ENCODE results near the gene DDX21.
"Not testable (repeated sequence)": the region's sequence is repeated elsewhere in the genome, so short reads cannot be mapped to it uniquely, and the experiment has no call there.

DDX21 gene

DNA sequence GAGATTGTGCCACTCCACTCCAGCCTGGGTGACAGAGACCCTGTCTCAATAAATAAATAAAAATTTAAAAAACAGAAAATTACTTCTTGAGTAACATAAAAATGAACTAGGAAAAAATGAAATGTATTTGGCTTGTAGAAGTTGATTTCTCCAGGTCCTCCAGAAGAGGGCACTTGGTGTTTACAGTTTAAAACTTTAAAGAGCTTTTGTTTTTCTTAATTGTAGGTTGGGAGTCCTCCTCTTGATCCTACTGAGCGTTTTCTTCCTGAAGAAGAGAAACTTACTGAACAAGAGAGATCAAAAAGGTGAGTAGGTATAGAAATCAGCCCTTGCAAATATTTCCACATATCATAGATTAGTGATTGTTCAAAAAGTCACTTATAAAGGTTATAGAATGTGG, 48.9 kb downstream of the DDX21 start:
- in situ Hi-C loops (cut with MboI; ENCODE audit: low sequenced_read_pairs) = no loop called here
- Histone ChIP-seq H3K4me3 (no peak overlapping the region), H3K27me3 (ENCODE audit: low read depth) (no peaks in the 10 kb centered on the region), H3K36me3 (replicated peaks) (peaks cover 19% of the 10 kb centered on the region), H3K4me1 (no peaks in the 10 kb centered on the region), H3K9me3 (no peaks in the 10 kb centered on the region)
- no peak for DNase-seq (ENCODE audit: low spot score in 2 of 2)

DNA sequence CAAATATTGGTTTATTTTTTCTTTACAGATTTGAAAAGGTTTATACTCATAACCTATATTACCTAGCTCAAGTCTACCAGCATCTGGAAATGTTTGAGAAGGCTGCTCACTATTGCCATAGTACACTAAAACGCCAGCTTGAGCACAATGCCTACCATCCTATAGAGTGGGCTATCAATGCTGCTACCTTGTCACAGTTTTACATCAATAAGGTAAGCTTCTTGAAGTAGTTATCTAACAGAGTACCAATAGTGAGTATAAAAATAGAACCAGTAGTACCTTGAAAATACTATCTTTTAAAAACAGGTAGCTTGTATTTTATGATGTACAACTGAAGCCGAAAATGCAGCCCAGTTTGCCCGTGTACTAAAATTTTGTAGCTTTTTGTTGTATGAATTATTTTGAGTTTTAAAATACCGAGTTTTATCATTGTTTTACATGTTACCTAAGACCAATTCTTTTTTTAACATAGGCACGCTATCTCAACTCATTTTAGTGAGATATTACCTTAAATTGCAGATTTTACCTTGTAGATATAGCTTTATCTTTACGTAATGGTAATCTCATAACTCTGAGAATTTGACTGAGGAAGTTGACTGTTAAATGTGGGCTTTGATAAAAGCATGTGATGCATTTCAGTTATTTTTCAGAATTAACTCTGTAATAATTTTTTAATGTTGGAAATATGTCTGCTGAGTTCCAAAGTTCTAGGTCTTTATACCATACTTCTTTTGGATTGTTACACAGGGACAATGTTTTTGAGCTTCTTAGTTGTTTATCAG, 49.9 kb downstream of the DDX21 start:
- no peak overlapping the region for H3K4me3 ChIP-seq
- no peaks in the 10 kb centered on the region for H3K4me1 ChIP-seq
- peaks cover 22% of the 10 kb centered on the region for H3K36me3 ChIP-seq (replicated peaks)
- no peaks in the 10 kb centered on the region for H3K27me3 ChIP-seq (ENCODE audit: low read depth)
- no peak for DNase-seq (ENCODE audit: low spot score in 2 of 2)
- in situ Hi-C loops (cut with MboI; ENCODE audit: low sequenced_read_pairs) = no loop called here
- no peaks in the 10 kb centered on the region for H3K9me3 ChIP-seq

DNA sequence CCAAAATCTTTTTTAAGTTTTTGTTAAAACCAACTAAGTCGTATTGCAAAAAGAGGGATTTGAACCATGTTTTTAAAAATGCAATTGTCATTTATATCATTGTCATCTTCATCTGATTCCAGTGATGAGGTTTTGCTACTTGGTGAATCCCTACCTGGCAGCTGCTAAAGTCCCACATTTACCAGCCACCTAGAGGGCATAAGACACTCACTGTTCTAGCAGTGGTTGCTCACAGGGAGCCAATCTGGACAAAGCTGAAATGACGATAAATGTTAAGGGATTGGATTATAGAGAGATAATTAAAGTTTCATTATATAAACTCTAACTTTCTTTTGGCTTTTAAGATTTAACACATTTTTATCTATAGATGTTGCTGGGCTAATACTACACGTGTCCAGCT, 51.3 kb downstream of the DDX21 start:
- no peaks in the 10 kb centered on the region for H3K4me1 ChIP-seq
- in situ Hi-C loops (cut with MboI; ENCODE audit: low sequenced_read_pairs) = no loop called here
- no peaks in the 10 kb centered on the region for H3K9me3 ChIP-seq
- H3K27me3 ChIP-seq (ENCODE audit: low read depth) = no peaks in the 10 kb centered on the region
- peaks cover 17% of the 10 kb centered on the region for H3K36me3 ChIP-seq (replicated peaks)
- H3K4me3 ChIP-seq = no peak overlapping the region
- no peak for DNase-seq (ENCODE audit: low spot score in 2 of 2)

DNA sequence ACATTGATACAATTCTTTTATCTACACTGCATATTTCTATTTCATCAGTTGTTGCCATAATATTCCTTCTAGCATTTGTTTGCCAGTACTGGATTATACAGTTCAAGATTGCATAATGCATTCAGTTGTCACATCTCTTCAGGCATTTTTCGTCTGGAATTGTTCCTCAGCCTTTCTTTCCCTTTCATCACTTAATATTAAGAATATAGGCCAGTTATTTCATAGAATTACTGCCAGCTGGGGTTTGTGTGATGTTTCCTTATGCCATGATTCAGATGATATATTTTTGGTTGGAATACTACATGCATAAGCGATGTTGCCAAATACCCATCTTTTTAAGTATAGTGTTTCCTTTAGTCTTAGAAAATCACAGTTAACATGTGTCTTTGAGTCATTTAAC, 53.4 kb downstream of the DDX21 start:
- no peak for DNase-seq (ENCODE audit: low spot score in 2 of 2)
- Histone ChIP-seq H3K9me3 (no peaks in the 10 kb centered on the region), H3K4me3 (no peak overlapping the region), H3K4me1 (no peaks in the 10 kb centered on the region), H3K27me3 (ENCODE audit: low read depth) (no peaks in the 10 kb centered on the region), H3K36me3 (replicated peaks) (peaks cover 21% of the 10 kb centered on the region)
- in situ Hi-C loops (cut with MboI; ENCODE audit: low sequenced_read_pairs) = no loop called here

DNA sequence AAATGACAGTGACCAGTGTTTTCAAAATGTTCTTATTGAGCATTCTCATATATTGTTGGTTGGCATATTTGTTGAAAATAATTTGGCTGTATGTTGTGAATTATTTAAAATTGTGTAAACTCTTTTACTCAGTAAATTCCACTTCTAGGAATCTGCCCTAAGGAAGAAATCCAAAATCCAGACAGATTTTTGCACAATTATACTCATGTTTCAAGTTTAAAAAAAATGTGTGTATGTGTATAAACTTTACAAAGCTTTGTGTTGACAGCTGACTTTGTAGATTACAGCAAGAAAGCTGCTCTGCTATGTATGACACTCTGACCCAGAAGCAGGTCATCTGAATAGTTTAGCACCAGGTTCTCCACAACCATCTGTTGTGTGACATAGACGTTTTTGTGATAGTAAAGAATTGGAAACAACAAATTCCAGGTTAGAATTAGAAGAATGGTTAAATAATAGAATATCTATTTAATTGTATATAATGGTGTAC, 54.2 kb downstream of the DDX21 start:
- no peak overlapping the region for H3K4me3 ChIP-seq
- no peaks in the 10 kb centered on the region for H3K27me3 ChIP-seq (ENCODE audit: low read depth)
- H3K9me3 ChIP-seq = no peaks in the 10 kb centered on the region
- no peaks in the 10 kb centered on the region for H3K4me1 ChIP-seq
- DNase-seq (ENCODE audit: low spot score in 2 of 2) = no peak
- H3K36me3 ChIP-seq (replicated peaks) = peaks cover 18% of the 10 kb centered on the region
- in situ Hi-C loops (cut with MboI; ENCODE audit: low sequenced_read_pairs) = no loop called here

DNA sequence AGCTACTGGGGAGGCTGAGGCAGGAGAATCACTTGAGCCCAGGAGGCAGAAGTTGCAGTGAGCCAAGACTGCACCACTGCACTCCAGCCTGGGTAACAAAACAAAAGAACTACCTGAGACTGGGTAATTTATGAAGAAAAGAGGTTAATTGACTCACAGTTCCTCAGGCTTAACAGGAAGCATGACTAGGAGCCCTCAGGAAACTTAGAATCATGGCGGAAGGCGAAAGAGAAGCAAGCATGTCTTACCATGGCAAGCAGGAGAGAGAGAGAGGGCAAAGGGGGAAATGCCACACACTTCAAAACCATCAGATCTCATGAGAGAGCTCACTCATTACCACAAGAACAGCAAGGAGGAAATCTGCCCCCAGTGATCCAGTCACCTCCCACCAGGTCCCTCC, 56.8 kb downstream of the DDX21 start:
- H3K4me3 ChIP-seq; in situ Hi-C loops (cut with MboI; ENCODE audit: low sequenced_read_pairs); DNase-seq (ENCODE audit: low spot score in 2 of 2); H3K9me3 ChIP-seq; H3K4me1 ChIP-seq; H3K27me3 ChIP-seq (ENCODE audit: low read depth): not testable (repeated sequence)
- peaks cover 17% of the 10 kb centered on the region for H3K36me3 ChIP-seq (replicated peaks)

DNA sequence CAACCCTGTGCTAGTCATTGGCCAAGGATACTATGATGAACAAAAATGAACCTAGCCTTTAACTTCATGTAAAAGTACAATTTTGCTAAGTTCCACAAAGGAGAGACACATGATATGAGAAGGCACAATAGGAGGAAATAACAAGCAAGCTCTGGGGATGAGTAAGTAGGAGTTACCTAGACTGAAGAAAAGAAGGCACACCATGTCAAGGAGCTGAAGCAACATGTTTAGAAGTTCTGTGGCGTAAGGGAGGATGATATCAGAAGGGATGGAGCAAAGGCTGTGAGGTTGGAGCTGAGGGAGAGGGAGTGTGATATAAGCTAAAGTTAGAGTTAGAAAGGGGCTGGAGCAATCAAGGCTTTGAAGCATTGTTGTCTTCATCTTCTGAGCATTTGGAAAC, 58.2 kb downstream of the DDX21 start:
- in situ Hi-C loops (cut with MboI; ENCODE audit: low sequenced_read_pairs) = no loop called here
- Histone ChIP-seq H3K9me3 (no peaks in the 10 kb centered on the region), H3K4me1 (no peaks in the 10 kb centered on the region), H3K4me3 (no peak overlapping the region), H3K36me3 (replicated peaks) (peaks cover 14% of the 10 kb centered on the region), H3K27me3 (ENCODE audit: low read depth) (no peaks in the 10 kb centered on the region)
- DNase-seq (ENCODE audit: low spot score in 2 of 2) = no peak

DNA sequence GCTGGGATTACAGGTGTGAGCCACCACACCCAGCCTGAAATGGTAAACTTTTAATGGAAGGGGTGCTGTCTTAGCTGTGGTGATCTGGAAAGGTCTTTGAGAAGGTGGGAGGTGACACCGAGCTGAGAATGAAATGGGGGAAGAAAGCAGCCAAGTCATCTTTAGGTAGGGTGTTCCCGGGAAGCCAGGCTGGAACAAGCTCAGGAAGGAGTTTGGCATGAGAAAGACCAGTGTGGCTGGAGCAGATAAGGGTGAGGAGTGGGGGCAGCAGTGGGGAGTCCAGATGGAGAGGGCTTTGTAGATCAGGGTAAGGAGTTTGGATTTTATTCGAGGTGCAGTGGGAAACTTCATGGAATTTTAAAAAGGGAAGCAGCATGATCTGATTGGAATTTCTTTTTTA, 62.6 kb downstream of the DDX21 start:
- in situ Hi-C loops (cut with MboI; ENCODE audit: low sequenced_read_pairs) = no loop called here
- no peak overlapping the region for H3K4me3 ChIP-seq
- H3K4me1 ChIP-seq = no peaks in the 10 kb centered on the region
- no peaks in the 10 kb centered on the region for H3K27me3 ChIP-seq (ENCODE audit: low read depth)
- DNase-seq (ENCODE audit: low spot score in 2 of 2) = no peak
- peaks cover 6% of the 10 kb centered on the region for H3K36me3 ChIP-seq (replicated peaks)
- H3K9me3 ChIP-seq = no peaks in the 10 kb centered on the region

DNA sequence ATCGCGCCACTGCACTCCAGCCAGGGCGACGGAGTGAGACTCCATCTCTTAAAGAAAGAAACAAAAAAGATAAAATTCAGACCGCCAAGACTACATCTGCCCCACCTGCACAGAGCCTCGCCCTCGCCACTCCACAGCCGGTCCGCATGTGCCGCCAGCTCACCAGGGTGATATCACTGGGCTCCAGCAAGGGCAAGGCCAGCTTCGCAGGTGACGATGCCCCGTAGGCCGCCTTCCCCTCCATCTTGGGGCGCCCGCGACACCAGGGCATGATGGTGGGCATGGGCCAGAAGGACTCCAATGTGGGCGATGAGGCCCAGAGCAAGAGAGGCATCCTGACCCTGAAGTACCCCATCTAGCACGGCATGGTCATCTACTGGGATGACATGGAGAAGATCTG, 66.6 kb downstream of the DDX21 start:
- DNase-seq (ENCODE audit: low spot score in 2 of 2) = no peak

DNA sequence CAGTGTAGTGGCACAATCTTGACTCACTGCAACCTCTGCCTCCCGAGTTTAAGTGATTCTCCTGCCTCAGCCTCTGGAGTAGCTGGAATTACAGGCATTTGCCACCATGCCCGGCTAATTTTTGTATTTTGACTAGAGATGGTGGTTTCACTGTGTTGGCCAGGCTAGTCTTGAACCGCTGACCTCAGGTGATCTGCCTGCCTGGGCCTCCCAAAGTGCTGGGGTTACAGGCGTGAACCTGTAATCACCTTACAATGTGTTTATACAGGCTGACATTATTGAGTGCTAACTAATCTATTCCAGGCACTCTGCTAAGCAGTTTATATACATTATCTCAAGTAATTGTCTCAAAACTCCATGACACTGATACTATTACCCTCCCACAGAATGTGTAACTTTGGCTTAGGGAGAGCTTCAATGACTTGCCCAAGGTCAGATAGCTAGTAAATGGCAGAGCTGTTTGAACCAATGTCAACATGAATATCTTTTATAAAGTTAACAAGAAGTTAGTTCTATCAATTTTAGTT, 69.5 kb downstream of the DDX21 start:
- no peak for DNase-seq (ENCODE audit: low spot score in 2 of 2)
- no peaks in the 10 kb centered on the region for H3K4me1 ChIP-seq
- H3K4me3 ChIP-seq = no peak overlapping the region
- H3K9me3 ChIP-seq = no peaks in the 10 kb centered on the region
- in situ Hi-C loops (cut with MboI; ENCODE audit: low sequenced_read_pairs) = no loop called here
- no peaks in the 10 kb centered on the region for H3K36me3 ChIP-seq (replicated peaks)
- H3K27me3 ChIP-seq (ENCODE audit: low read depth) = no peaks in the 10 kb centered on the region

More for the DNA sequence above, 66.6 kb downstream of the DDX21 start:
- no peaks in the 10 kb centered on the region for H3K27me3 ChIP-seq (ENCODE audit: low read depth)
- H3K36me3 ChIP-seq (replicated peaks) = no peaks in the 10 kb centered on the region; the same call in 1 of the 2 replicates
- no peak overlapping the region for H3K4me3 ChIP-seq
- in situ Hi-C loops (cut with MboI; ENCODE audit: low sequenced_read_pairs) = no loop called here
- H3K9me3 ChIP-seq = no peaks in the 10 kb centered on the region
- no peaks in the 10 kb centered on the region for H3K4me1 ChIP-seq

DNA sequence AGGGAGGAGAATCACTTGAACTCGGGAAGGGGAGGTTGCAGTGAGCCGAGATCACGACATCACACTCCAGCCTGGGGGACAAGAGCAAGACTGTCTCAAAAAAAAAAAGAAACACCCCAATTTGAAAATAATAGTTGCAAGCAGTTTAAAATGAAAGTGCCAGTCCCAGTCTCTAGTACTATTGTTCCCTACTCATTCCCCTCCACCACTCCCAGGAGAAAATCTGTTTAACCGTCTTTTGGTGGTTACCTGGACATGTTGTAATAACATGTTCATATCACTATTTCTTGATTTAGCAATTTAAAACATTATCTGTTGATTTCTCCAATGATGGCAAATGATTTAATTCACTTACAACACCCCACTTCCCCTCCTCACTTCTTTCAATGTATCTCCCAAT, 77.3 kb downstream of the DDX21 start:
- H3K4me1 ChIP-seq = no peaks in the 10 kb centered on the region
- no peak overlapping the region for H3K4me3 ChIP-seq
- no peaks in the 10 kb centered on the region for H3K36me3 ChIP-seq (replicated peaks)
- no peaks in the 10 kb centered on the region for H3K9me3 ChIP-seq
- DNase-seq (ENCODE audit: low spot score in 2 of 2) = no peak
- in situ Hi-C loops (cut with MboI; ENCODE audit: low sequenced_read_pairs) = no loop called here
- no peaks in the 10 kb centered on the region for H3K27me3 ChIP-seq (ENCODE audit: low read depth)
